Renal cortical epithelial cell (primary cell): ENCODE results near the gene EMX2. TPM values are rescaled to one million over a fixed set of nuclear protein-coding genes. Genes with fewer than 3 reads are reported as not detected.

Experiments used
- total RNA-seq: library from RNA; depleted of rRNA; stranded (reverse); fragments of >200 nt; gene quantifications from 2 replicates; pipeline ENCODE4 v1.2.3, GENCODE V29; 2014

The EMX2 gene
- total RNA-seq, 1 donor from 2014 or later = 15.9 TPM

Other genes starting within 250 kb of the EMX2 start
- gene PDZD8, start 167.3 kb upstream of the EMX2 start, total RNA-seq = 26.7 and 51.9 TPM in 2 replicates